BLaER1 (cell line): Measurements from ENCODE around the gene AQP12A.
"Not testable (repeated sequence)": the region's sequence is repeated elsewhere in the genome, so short reads cannot be mapped to it uniquely, and the experiment has no call there.

ENCODE experiments used
- H3K27ac ChIP-seq: shearing (Covaris generic); formaldehyde crosslinking; 2 replicates; pipeline ENCODE4 v1.8.1; 2022
- H3K27me3 ChIP-seq: shearing (Covaris generic); formaldehyde crosslinking; 2 replicates; pipeline ENCODE4 v1.8.1; 2022
- H3K36me3 ChIP-seq: shearing (Covaris generic); formaldehyde crosslinking; 2 replicates; pipeline ENCODE4 v1.8.1; 2022
- H3K4me1 ChIP-seq: shearing (Covaris generic); formaldehyde crosslinking; 2 replicates; pipeline ENCODE4 v1.8.1; 2022
- H3K4me2 ChIP-seq: shearing (Covaris generic); formaldehyde crosslinking; 2 replicates; pipeline ENCODE4 v1.8.1; 2022
- H3K4me3 ChIP-seq: shearing (Covaris generic); formaldehyde crosslinking; 2 replicates; pipeline ENCODE4 v1.8.1; 2022
- H3K9ac ChIP-seq: shearing (Covaris generic); formaldehyde crosslinking; 2 replicates; pipeline ENCODE4 v1.8.1; 2022
- H3K9me3 ChIP-seq: shearing (Covaris generic); formaldehyde crosslinking; 2 replicates; pipeline ENCODE4 v1.8.1; 2022
- H4K20me1 ChIP-seq: shearing (Covaris generic); formaldehyde crosslinking; 2 replicates; pipeline ENCODE4 v1.8.1; 2022
- Cebpa-rat ChIP-seq: shearing (Covaris generic); IDR thresholded peaks from 2 replicates; pipeline ENCODE4 v1.8.1; 2022

AQP12A gene

DNA sequence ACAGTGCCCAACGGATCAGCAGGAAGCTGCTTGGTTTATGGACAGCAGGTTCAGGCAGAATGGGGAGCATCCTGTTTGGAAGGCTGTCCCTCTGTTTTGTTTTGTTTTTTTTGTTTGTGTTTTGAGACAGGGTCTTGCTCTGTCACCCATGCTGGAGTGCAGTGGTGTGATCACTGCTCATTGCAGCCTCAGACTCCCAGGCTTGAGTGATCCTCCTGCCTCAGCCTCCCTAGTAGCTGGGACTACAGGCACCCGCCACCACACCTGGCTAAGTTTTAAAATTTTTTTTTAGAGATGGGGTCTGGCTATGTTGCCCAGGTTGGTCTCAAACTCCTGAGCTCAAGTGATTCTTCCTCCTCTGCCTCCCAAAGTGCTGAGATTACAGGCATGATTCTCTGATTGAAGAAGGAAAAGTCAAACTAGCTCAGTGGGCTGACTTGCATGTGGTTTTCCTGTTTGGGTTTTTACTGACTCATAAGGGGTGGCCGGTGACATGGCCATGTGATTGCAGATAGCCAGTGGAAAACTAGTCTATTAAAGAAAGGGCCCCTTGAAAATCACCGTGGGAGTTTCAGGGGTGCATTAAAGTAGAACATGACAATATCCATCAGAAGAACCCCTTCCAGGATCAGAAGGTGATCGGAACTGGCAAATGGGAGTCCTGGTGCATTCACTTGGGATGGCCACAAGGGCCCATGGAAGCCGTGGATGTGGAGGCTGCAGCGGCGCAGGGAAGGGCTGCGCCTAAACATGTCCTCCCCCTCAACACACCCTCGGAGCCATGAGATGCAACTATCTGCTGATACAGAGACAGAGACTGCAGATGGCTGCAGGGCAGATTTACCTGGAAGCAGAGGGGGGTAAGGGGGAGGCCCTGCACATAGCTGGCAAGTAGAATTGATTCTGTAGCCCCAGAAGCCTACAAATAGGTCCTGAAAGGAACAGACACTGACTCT, 35.5 kb upstream of the AQP12A start:
- no peak for TF ChIP-seq Cebpa-rat
- H3K4me2 ChIP-seq, result peak overlapping the region; percentile 52

DNA sequence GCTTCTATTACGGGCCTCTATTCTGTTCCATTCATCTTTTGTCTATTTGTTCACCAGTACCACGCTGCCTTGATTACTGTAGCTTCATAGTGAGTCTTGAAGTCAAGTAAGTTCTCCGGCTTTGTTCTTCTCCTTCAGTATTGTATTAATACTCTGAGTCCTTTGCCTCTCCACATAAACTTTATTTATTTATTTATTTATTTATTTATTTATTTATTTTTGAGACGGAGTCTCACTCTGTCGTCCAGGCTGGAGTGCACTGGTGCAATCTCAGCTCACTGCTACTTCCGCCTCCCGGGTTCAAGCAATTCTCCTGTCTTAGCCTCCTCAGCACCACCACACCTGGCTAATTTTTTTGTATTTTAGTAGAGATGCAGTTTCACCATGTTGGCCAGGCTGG, 31.8 kb upstream of the AQP12A start:
- not testable (repeated sequence) for H3K36me3 ChIP-seq, H4K20me1 ChIP-seq, H3K27me3 ChIP-seq, H3K27ac ChIP-seq, H3K9ac ChIP-seq, H3K4me2 ChIP-seq, H3K4me3 ChIP-seq
- H3K4me1 ChIP-seq, result peaks cover 14% of the 10 kb centered on the region
- peaks cover 12% of the 10 kb centered on the region for H3K9me3 ChIP-seq

More for the DNA sequence above, 35.5 kb upstream of the AQP12A start:
- H3K4me1 ChIP-seq, result peaks cover 14% of the 10 kb centered on the region
- H3K36me3 ChIP-seq, result no peaks in the 10 kb centered on the region
- no peak overlapping the region for H3K27ac ChIP-seq
- H3K4me3 ChIP-seq, result no peak overlapping the region
- no peak overlapping the region for H3K9ac ChIP-seq
- H3K27me3 ChIP-seq, result no peaks in the 10 kb centered on the region
- no peaks in the 10 kb centered on the region for H4K20me1 ChIP-seq
- no peaks in the 10 kb centered on the region for H3K9me3 ChIP-seq

- Histone ChIP-seq H3K9ac (no peak overlapping the region), H3K27me3 (no peaks in the 10 kb centered on the region)
These were observed 29.0 kb upstream of the AQP12A start for GRCh38 chr2:240662681-240663080.

DNA sequence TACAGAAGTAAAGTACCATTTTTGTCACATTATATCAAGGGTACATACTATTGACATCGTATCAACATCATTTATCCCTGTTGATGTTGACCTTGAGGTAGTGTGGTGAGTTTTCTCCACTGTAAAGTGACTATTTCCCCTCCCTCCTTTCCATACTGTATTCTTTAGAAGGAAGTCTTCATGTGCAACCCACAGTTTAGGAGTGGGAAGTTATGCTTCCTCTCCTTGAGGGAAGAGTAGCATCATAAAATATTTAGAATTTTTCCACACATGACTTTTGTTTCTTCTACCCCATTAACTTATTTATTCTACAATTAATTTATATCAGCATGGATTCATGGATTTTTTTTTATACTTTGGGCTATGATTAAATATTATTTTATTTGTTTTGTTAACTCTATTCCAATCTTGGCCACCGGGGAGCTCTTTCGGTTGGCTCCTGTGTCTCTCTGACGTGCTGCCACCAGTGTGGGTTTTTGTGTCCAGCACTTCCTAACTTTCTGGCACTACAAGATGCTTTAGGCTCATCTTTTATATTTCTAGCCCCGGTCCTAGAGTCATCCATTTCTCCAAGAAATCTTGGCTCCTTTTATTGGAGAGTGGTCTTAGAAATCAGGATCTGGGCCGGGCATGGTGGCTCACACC, 28.0 kb upstream of the AQP12A start:
- Histone ChIP-seq H3K9ac (no peak overlapping the region), H3K9me3 (peaks cover 14% of the 10 kb centered on the region), H3K4me1 (no peaks in the 10 kb centered on the region), H3K36me3 (no peaks in the 10 kb centered on the region), H3K4me2 (no peak overlapping the region), H3K4me3 (no peak overlapping the region), H4K20me1 (no peaks in the 10 kb centered on the region), H3K27ac (no peak overlapping the region), H3K27me3 (no peaks in the 10 kb centered on the region)
- no peak for TF ChIP-seq Cebpa-rat

More at GRCh38 chr2:240662681-240663080, 29.0 kb upstream of the AQP12A start:
- H3K27ac ChIP-seq, result no peak overlapping the region
- H3K4me1 ChIP-seq, result no peaks in the 10 kb centered on the region
- no peaks in the 10 kb centered on the region for H3K36me3 ChIP-seq
- H3K4me3 ChIP-seq, result no peak overlapping the region
- H3K9me3 ChIP-seq, result peaks cover 14% of the 10 kb centered on the region
- H4K20me1 ChIP-seq, result no peaks in the 10 kb centered on the region
- TF ChIP-seq Cebpa-rat, result no peak
- no peak overlapping the region for H3K4me2 ChIP-seq

- Histone ChIP-seq H3K36me3 (no peaks in the 10 kb centered on the region), H3K4me1 (no peaks in the 10 kb centered on the region), H3K4me3 (no peak overlapping the region), H3K4me2 (no peak overlapping the region), H3K9me3 (peaks cover 14% of the 10 kb centered on the region), H4K20me1 (no peaks in the 10 kb centered on the region), H3K27me3 (no peaks in the 10 kb centered on the region), H3K27ac (no peak overlapping the region), H3K9ac (no peak overlapping the region)
- TF ChIP-seq Cebpa-rat, result no peak
These were observed 27.0 kb upstream of the AQP12A start for GRCh38 chr2:240664622-240665021.

GRCh38 chr2:240670402-240670801, 21.3 kb upstream of the AQP12A start:
- Histone ChIP-seq H3K4me2 (no peak overlapping the region), H4K20me1 (no peaks in the 10 kb centered on the region), H3K4me3 (no peak overlapping the region), H3K9me3 (no peaks in the 10 kb centered on the region), H3K4me1 (peaks cover 7% of the 10 kb centered on the region; the same call in 1 of the 2 replicates), H3K27ac (no peak overlapping the region), H3K36me3 (no peaks in the 10 kb centered on the region), H3K9ac (no peak overlapping the region), H3K27me3 (no peaks in the 10 kb centered on the region)
- no peak for TF ChIP-seq Cebpa-rat

DNA sequence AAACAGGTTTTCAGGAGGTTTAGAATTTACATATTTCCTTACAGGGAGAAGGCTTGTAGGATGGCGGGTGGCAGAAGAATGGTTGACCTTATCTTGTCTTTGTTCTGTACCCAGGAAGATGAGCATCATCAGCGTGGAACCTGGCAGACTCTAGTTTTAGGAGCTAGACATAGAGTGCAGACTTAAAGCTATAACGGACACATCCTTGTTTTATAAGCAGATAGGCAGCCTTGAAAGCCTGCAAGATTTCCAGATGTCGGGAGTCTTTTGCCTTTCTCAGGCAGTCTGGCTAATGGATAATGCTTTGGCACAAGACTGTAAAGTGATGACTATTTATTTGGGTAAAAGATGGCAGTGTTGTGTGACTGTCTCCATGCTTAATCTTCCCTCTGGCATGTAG, 20.7 kb upstream of the AQP12A start:
- no peak overlapping the region for H3K9ac ChIP-seq
- no peaks in the 10 kb centered on the region for H3K9me3 ChIP-seq
- H3K27me3 ChIP-seq, result no peaks in the 10 kb centered on the region
- no peak overlapping the region for H3K4me3 ChIP-seq
- no peak overlapping the region for H3K4me2 ChIP-seq
- peaks cover 7% of the 10 kb centered on the region; the same call in 1 of the 2 replicates for H3K4me1 ChIP-seq
- no peak for TF ChIP-seq Cebpa-rat
- no peaks in the 10 kb centered on the region for H3K36me3 ChIP-seq
- H3K27ac ChIP-seq, result no peak overlapping the region
- H4K20me1 ChIP-seq, result no peaks in the 10 kb centered on the region

DNA sequence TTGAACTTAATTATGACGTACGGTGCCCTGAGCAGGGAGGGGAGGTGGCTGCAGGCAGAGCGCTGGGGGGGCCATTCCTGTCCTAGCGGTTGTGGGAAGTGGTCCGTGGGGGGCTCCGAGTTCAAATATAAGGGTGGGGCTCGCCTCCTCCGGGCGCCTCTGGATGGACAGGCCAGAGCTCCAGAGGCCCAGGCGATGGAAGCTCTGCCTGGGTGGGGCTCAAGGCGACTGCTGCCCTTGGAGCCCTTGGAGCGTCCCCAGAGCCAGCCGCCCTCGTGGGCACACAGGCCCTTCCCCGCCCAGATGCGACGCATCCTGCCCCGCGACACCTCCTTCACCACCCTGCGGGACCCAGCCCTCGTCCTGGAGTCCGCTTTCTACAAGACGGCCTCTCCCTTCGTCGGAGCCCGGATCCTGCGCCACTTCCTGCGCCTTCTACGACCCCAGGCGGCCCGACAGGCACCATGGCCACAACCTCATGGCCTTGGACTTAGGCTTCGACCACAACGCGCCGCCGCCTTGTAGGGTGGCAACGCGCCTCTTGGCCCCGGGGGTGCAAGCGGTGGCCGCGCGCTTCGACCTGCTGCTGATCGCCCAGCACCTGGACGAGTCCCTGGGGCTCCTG, 19.5 kb upstream of the AQP12A start:
- no peak for TF ChIP-seq Cebpa-rat
- no peaks in the 10 kb centered on the region for H3K27me3 ChIP-seq
- H3K27ac ChIP-seq, result no peak overlapping the region
- H3K4me3 ChIP-seq, result no peak overlapping the region
- H3K9ac ChIP-seq, result no peak overlapping the region
- no peak overlapping the region for H3K4me2 ChIP-seq
- peaks cover 7% of the 10 kb centered on the region; the same call in 1 of the 2 replicates for H3K4me1 ChIP-seq
- no peaks in the 10 kb centered on the region for H3K36me3 ChIP-seq
- H3K9me3 ChIP-seq, result no peaks in the 10 kb centered on the region
- H4K20me1 ChIP-seq, result no peaks in the 10 kb centered on the region

- no peaks in the 10 kb centered on the region for H3K9me3 ChIP-seq
- H3K4me2 ChIP-seq, result no peak overlapping the region
- H3K4me3 ChIP-seq, result no peak overlapping the region
- H4K20me1 ChIP-seq, result no peaks in the 10 kb centered on the region
- peaks cover 7% of the 10 kb centered on the region; the same call in 1 of the 2 replicates for H3K4me1 ChIP-seq
- H3K36me3 ChIP-seq, result no peaks in the 10 kb centered on the region
- H3K27me3 ChIP-seq, result no peaks in the 10 kb centered on the region
- TF ChIP-seq Cebpa-rat, result no peak
- no peak overlapping the region for H3K27ac ChIP-seq
- no peak overlapping the region for H3K9ac ChIP-seq
These were observed 18.9 kb upstream of the AQP12A start for GRCh38 chr2:240672701-240673190.

DNA sequence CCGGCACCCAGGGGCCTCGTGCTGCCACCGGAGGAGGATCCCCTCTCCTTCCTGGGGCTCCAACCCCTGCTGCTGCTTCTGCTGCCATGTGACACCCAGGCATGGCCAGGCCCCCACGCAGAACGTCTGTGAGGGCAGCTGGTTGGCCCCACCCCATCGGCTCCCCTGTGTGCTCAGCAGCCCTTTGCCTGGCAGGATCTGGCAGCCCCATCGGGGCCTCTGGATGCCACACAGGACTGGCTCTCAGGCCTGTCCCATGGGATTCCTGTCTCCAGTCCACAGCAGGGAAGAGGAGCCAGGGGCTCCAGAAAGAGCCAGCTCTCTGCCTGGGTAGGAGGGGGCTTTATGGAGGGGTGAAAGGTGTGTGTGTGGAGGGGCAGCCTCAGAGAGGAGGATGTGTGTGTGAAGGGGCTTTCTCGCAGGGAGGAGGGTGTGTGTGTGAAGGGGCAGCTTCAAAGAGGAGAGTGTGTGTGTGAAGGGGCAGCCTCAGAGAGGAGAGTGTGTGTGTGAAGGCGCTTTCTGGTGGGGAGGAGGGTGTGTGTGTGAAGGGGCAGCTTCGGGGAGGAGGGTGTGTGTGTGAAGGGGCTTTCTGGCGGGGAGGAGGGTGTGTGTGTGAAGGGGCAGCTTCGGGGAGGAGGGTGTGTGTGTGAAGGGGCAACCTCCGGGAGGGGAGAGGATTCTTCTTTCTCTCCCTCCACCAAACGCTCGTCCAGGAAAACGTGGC, 17.0 kb upstream of the AQP12A start:
- not testable (repeated sequence) for H3K27ac ChIP-seq, H3K4me3 ChIP-seq, H3K27me3 ChIP-seq, H4K20me1 ChIP-seq, H3K9me3 ChIP-seq, H3K36me3 ChIP-seq, H3K4me1 ChIP-seq, H3K9ac ChIP-seq
- H3K4me2 ChIP-seq, result peak overlapping the region; percentile 39

- not testable (repeated sequence) for H3K27me3 ChIP-seq, H3K9ac ChIP-seq, H3K4me2 ChIP-seq, H3K4me3 ChIP-seq, H4K20me1 ChIP-seq, H3K4me1 ChIP-seq, H3K27ac ChIP-seq, H3K9me3 ChIP-seq, H3K36me3 ChIP-seq
These were observed 16.3 kb upstream of the AQP12A start for GRCh38 chr2:240675345-240675744.

- H3K36me3 ChIP-seq, H3K9me3 ChIP-seq, H3K27me3 ChIP-seq, H3K4me2 ChIP-seq, H4K20me1 ChIP-seq, H3K4me3 ChIP-seq, H3K9ac ChIP-seq, H3K27ac ChIP-seq, H3K4me1 ChIP-seq: not testable (repeated sequence)
These were observed 13.6 kb upstream of the AQP12A start for GRCh38 chr2:240678043-240678442.

- not testable (repeated sequence) for H3K36me3 ChIP-seq, H3K4me1 ChIP-seq, H3K27me3 ChIP-seq, H4K20me1 ChIP-seq, H3K4me3 ChIP-seq, H3K27ac ChIP-seq, H3K9ac ChIP-seq, H3K4me2 ChIP-seq, H3K9me3 ChIP-seq
These were observed 12.8 kb upstream of the AQP12A start for GRCh38 chr2:240678909-240679308.
